NCI-H1092 (cell line): ENCODE data around the gene ATG7.

Source experiments
- DNase-seq: peaks from one replicate; lab custom pipeline; 2025; lab: John Stamatoyannopoulos, UW

The ATG7 gene

GRCh38 chr3:11554666-11555065 lies 282.5 kb downstream of the ATG7 start:
- no peak for DNase-seq

GRCh38 chr3:11555211-11555782 lies 283.1 kb downstream of the ATG7 start:
- no peak for DNase-seq

- no peak for DNase-seq
These were observed 283.9 kb downstream of the ATG7 start for GRCh38 chr3:11555881-11556633.

GRCh38 chr3:11556851-11557644 lies 284.9 kb downstream of the ATG7 start:
- no peak for DNase-seq

GRCh38 chr3:11558002-11558401 lies 285.8 kb downstream of the ATG7 start:
- DNase-seq = no peak

GRCh38 chr3:11558411-11558903 lies 286.3 kb downstream of the ATG7 start:
- DNase-seq = no peak

- no peak for DNase-seq
These were observed 287.0 kb downstream of the ATG7 start for GRCh38 chr3:11558918-11559815.

GRCh38 chr3:11559816-11560633 lies 287.8 kb downstream of the ATG7 start:
- DNase-seq = no peak

- no peak for DNase-seq
These were observed 288.5 kb downstream of the ATG7 start for GRCh38 chr3:11560746-11561145.

GRCh38 chr3:11562277-11562881 lies 290.2 kb downstream of the ATG7 start:
- DNase-seq = no peak

GRCh38 chr3:11563159-11563864 lies 291.1 kb downstream of the ATG7 start:
- no peak for DNase-seq

- no peak for DNase-seq
These were observed 291.6 kb downstream of the ATG7 start for GRCh38 chr3:11563865-11564185.

GRCh38 chr3:11564577-11565001 lies 292.4 kb downstream of the ATG7 start:
- no peak for DNase-seq

- no peak for DNase-seq
These were observed 292.9 kb downstream of the ATG7 start for GRCh38 chr3:11565072-11565471.

GRCh38 chr3:11565492-11565891 lies 293.3 kb downstream of the ATG7 start:
- DNase-seq = no peak

- DNase-seq = no peak
These were observed 293.7 kb downstream of the ATG7 start for GRCh38 chr3:11565932-11566331.

GRCh38 chr3:11566478-11566877 lies 294.3 kb downstream of the ATG7 start:
- DNase-seq = no peak

GRCh38 chr3:11566916-11567315 lies 294.7 kb downstream of the ATG7 start:
- DNase-seq = no peak

- DNase-seq = no peak
These were observed 295.6 kb downstream of the ATG7 start for GRCh38 chr3:11567516-11568467.
